Forelimb muscle (tissue), 1 donor: ENCODE data around the gene ASAP2. TPM values are rescaled to one million over a fixed set of nuclear protein-coding genes. Genes with fewer than 3 reads are reported as not detected.

Experiments
- DNase-seq: peaks from one replicate; pipeline ENCODE4 v3.0.0-alpha.2; 2013; ENCODE audit warnings: low read depth
- polyA plus RNA-seq: library from polyadenylated mRNA; unstranded; fragments of 120-200 nt; gene quantifications from one replicate; pipeline ENCODE4 v1.2.1, GENCODE V29; 2013; ENCODE audit not compliant: insufficient read length

ASAP2 gene
- polyA plus RNA-seq, 1 donor = 17.6 TPM

DNA sequence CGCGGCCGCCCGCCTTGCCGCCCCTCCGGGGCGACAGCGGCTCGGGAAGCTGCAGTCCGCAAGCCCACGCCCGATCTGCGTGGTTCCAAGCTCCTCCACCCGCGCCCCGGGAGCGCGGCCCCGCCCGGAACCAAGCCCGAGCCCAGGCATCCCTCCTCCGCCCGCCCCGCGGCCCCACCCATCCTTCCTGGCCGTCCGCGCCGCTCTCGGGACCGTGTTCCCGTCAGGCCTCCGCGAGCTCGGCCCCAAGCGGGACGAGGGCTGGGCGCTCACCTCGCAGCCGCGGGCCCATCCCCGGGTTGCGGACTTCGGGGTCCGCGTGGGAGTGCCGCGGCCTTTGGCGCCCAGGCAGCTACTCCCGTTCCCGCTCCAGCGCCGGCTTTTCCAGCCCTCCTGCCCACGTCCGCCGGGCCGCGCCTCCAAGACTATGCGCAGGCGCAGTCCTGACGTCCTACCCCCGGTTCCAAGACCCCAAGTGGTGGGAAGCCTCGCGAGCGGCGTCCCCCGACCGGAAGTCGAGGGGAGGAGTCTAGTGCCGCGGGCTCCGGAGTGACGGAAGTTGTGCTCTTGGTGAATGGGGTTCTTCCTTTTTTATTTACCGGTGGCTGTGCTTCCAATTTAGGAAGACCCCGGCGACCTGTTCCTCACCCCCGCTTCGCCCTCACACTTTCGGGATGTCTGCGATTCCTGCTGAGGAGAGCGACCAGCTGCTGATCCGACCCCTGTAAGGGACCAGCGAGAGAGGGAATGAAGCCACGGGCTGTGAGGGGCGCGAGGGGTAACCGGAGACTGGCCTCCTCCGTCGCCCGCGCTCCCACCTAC lies 216.7 kb downstream of the ASAP2 start, which contains the start of the genes CPSF3 and ITGB1BP1:
Gene CPSF3, plus strand, starts transcription at position 555 of the 822 bp plus-strand sequence. Its CDS starts 120 bp downstream, at position 675.
Gene ITGB1BP1, minus strand, starts transcription at position 429 of the 822 bp plus-strand sequence. CDS start 4,831 bp downstream, outside the sequence.
- peak; percentile 95 for DNase-seq

GRCh38 chr2:9423922-9424272 lies 217.3 kb downstream of the ASAP2 start:
- no peak for DNase-seq

GRCh38 chr2:9424447-9425164 lies 218.0 kb downstream of the ASAP2 start:
- DNase-seq = no peak

- DNase-seq = no peak
These were observed 222.5 kb downstream of the ASAP2 start for GRCh38 chr2:9428965-9429577.

DNA sequence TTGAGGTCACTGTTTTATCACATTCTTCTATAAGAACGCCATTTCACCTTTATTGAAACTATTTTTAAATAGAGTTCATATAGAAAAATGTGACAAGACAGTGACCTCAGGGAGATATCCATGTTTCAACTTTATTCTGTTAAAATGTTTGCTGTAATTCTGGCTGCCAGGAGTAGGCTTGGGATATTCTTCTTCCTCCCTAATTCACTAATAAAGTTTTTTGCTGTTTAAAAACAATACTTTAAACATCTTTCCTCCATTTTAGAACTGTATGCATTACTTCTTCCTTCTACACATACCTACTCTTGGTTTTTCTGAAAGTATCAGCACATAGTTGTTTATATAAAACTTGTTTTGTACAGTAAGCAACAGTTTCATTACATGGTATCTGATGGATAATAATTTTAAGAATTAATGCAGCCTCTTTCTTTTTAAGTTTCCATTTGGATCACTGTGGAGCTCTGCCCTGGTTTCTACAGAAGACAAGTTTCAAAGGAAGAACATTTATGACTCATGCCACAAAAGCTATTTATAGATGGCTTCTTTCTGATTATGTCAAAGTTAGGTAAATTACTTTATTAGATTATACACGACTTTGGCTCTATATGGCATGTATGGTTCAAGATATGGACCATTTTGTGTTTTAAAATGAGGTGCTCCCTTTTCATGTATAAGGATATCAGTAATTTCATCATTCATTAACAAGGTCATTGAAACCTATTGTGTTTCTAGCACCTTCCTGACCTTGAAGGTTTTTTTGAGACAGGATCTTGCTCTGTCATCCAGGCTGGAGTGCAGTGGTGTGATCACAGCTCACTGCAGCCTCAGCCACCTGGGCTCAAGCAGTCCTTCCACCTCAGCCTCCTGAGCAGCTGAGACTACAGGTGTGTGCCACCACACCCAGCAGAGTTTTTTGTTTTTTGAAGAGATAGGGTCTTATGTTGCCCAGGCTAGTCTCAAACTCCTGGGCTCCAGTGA lies 224.0 kb downstream of the ASAP2 start:
- DNase-seq = no peak

GRCh38 chr2:9434489-9434888 lies 227.9 kb downstream of the ASAP2 start:
- DNase-seq = no peak

GRCh38 chr2:9439536-9439935 lies 232.9 kb downstream of the ASAP2 start:
- no peak for DNase-seq

DNA sequence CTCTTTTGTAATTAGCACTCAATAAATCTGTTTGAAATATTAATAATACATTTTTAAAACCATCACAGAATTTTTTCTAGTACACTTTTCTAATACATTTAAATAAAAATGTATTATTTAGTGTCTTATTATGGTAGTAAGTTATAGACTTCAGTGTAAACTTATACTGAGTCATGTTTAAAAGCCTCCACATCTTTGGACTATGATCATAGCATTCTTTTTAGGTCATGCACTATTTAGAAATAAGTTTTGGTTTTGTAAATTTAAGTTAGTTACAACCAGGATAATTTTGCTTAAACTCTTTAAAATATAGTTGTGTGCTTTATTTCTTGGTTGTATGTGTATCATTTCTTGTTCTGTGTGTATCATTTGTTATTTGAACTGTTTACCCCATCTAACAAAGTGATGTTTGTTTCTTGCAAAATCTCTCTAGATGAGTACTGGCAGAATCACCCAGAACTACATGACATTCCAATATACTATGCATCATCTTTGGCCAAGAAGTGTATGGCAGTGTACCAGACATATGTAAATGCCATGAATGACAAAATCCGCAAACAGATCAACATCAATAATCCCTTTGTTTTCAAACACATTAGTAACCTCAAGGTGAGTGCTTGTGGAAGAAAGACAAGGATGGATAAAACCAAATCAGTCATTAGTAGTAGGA lies 233.6 kb downstream of the ASAP2 start:
- DNase-seq = no peak

- DNase-seq = no peak
These were observed 234.9 kb downstream of the ASAP2 start for GRCh38 chr2:9441556-9441955.

- no peak for DNase-seq
These were observed 236.9 kb downstream of the ASAP2 start for GRCh38 chr2:9443526-9443925.

DNA sequence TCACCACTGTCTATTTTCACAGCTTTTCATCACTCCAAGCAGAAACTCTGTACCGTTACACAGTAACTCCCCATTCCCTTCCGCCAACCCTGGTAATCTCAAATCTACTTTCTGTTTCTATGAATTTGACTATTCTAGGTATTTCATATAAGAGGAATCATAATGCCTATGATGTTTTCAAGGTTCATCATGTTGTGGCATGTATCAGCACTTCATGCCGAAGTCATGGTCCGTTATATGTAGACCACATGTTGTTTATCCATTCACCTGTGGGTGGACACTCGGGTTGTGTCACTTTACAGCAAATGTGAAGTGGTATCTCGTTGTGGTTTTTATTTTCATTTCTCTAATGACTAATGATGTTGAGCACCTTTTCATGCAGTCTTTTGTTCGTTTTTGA lies 238.5 kb downstream of the ASAP2 start:
- no peak for DNase-seq

GRCh38 chr2:9451231-9451630 lies 244.6 kb downstream of the ASAP2 start:
- DNase-seq = no peak

Other genes with a start within 250 kb of the ASAP2 start
- gene MBOAT2, start 203.1 kb upstream of the ASAP2 start, polyA plus RNA-seq = 78.3 TPM
- gene ITGB1BP1, start 216.7 kb downstream of the ASAP2 start, polyA plus RNA-seq = 60.8 TPM
- gene CPSF3, start 216.8 kb downstream of the ASAP2 start, polyA plus RNA-seq = 33.4 TPM